A549 (cell line): Measurements from ENCODE around the gene LCE6A. TPM values are rescaled to one million over a fixed set of nuclear protein-coding genes. Genes with fewer than 3 reads are reported as not detected.

Experiments used
- ATAC-seq, 2 experiments: fragments of 200-7000 bp in 1 of 2; fragments of >200 bp in 1 of 2; cut with Nextera tagmentation in 1 of 2; cut with Tn5 transposase in 1 of 2; 3 replicates each; pipeline versions ENCODE4 v1.8.0 to v1.9.1; 2018 to 2020; ENCODE audit warnings: mild to moderate bottlenecking in 1 of 2, moderate library complexity in 1 of 2
- CTCF ChIA-PET: fragments of 300-600 bp; sonication (Branson Sonifier 250); formaldehyde crosslinking; extraction: SDS; loops from one replicate; lab custom pipeline; 2021; ENCODE audit warnings: antibody characterized with exemption, inconsistent platforms; lab: Yijun Ruan, JAX
- POLR2A ChIA-PET: fragments of 350-600 bp; formaldehyde crosslinking; extraction: SDS; loops from one replicate; lab custom pipeline; 2021; ENCODE audit warnings: antibody characterized with exemption, inconsistent platforms; lab: Yijun Ruan, JAX
- DNase-seq, 2 experiments: peaks; one replicate each; pipeline versions ENCODE4 v3.0.0 to v3.0.0-alpha.2; 2011 to 2016; ENCODE audit warnings: low read depth in 1 of 2, low spot score in 1 of 2
- FAIRE-seq: peaks from 2 replicates; lab custom pipeline; 2011; peaks lifted over from hg19 to GRCh38; lab: Jason Lieb, UNC
- H3K27ac ChIP-seq, 2 experiments: fragments of >200 bp; sonication (Bioruptor Twin); formaldehyde crosslinking; 3 replicates each; pipeline ENCODE4 v1.5.1; 2016 to 2017
- H3K4me1 ChIP-seq: fragments of >200 bp; sonication (Bioruptor Twin); formaldehyde crosslinking; 3 replicates; pipeline ENCODE4 v1.6.1; 2016
- H3K4me2 ChIP-seq: fragments of >200 bp; sonication (Bioruptor Twin); formaldehyde crosslinking; 3 replicates; pipeline ENCODE4 v1.6.1; 2016
- H3K4me3 ChIP-seq: fragments of >200 bp; sonication (Bioruptor Twin); formaldehyde crosslinking; 3 replicates; pipeline ENCODE4 v1.5.1; 2016
- H3K9me3 ChIP-seq: fragments of >200 bp; sonication (Bioruptor Twin); formaldehyde crosslinking; 3 replicates; pipeline ENCODE4 v1.6.1; 2016
- CBX8 ChIP-seq: fragments of 200-600 bp; sonication (generic); IDR thresholded peaks from 2 replicates; pipeline ENCODE4 v1.6.1; 2016
- CHD4 ChIP-seq: fragments of 200-600 bp; sonication (generic); IDR thresholded peaks from 2 replicates; pipeline ENCODE4 v1.6.1; 2016; ENCODE audit warnings: antibody characterized with exemption, mild to moderate bottlenecking, borderline replicate concordance
- E2F6 ChIP-seq: IDR thresholded peaks from 2 replicates; pipeline ENCODE4 v1.6.1; 2012; ENCODE audit warnings: low read depth, borderline replicate concordance
- EHMT2 ChIP-seq: fragments of 200-600 bp; sonication (generic); IDR thresholded peaks from 2 replicates; pipeline ENCODE4 v1.6.1; 2016; ENCODE audit warnings: antibody characterized with exemption, low read depth, mild to moderate bottlenecking, moderate library complexity
- ESRRA ChIP-seq: fragments of 150-350 bp; IDR thresholded peaks from 2 replicates; pipeline ENCODE4 v1.6.1; 2014; ENCODE audit warnings: mild to moderate bottlenecking, low read length, borderline replicate concordance
- FOSB ChIP-seq: fragments of 250-450 bp; sonication (Bioruptor Pico); IDR thresholded peaks from 2 replicates; pipeline ENCODE4 v1.5.0; 2020; ENCODE audit warnings: mild to moderate bottlenecking, moderate library complexity
- FOSL2 ChIP-seq, 2 experiments: fragments of 450-650 bp in 1 of 2; fragments of >200 bp in 1 of 2; sonication (Bioruptor Twin) in 1 of 2; formaldehyde crosslinking; IDR thresholded peaks; 2 replicates each; pipeline versions ENCODE4 v1.5.0 to v1.6.1; 2016 to 2020; ENCODE audit warnings: mild to moderate bottlenecking in 1 of 2, moderate library complexity in 1 of 2
- HDAC2 ChIP-seq: fragments of 200-600 bp; sonication (generic); IDR thresholded peaks from 2 replicates; pipeline ENCODE4 v1.6.1; 2016
- HOXB5 ChIP-seq: fragments of 250-450 bp; sonication (Bioruptor Pico); IDR thresholded peaks from 2 replicates; pipeline ENCODE4 v1.5.0; 2020; ENCODE audit warnings: mild to moderate bottlenecking, moderate library complexity
- JUN ChIP-seq, 2 experiments: fragments of >200 bp; sonication (Bioruptor Twin); formaldehyde crosslinking; IDR thresholded peaks; 2 replicates in 1 of 2; 3 replicates in 1 of 2; pipeline ENCODE4 v1.6.1; 2016 to 2017
- KDM1A ChIP-seq: fragments of 200-600 bp; sonication (generic); IDR thresholded peaks from 2 replicates; pipeline ENCODE4 v1.6.1; 2016; ENCODE audit warnings: low read depth, mild to moderate bottlenecking
- KDM5A ChIP-seq: fragments of 200-600 bp; sonication (generic); IDR thresholded peaks from 2 replicates; pipeline ENCODE4 v1.6.1; 2016; ENCODE audit warnings: antibody characterized with exemption, mild to moderate bottlenecking
- NFE2L2 ChIP-seq: fragments of 150-350 bp; conservative IDR thresholded peaks from 2 replicates; pipeline ENCODE4 v1.6.1; 2014; ENCODE audit warnings: low read length
- NPAS2 ChIP-seq: fragments of 250-450 bp; sonication (Bioruptor Pico); IDR thresholded peaks from 2 replicates; pipeline ENCODE4 v1.8.0; 2022; ENCODE audit warnings: mild to moderate bottlenecking, moderate library complexity, borderline replicate concordance
- NR3C1 ChIP-seq: fragments of >200 bp; sonication (Bioruptor Twin); formaldehyde crosslinking; IDR thresholded peaks from 3 replicates; pipeline ENCODE4 v1.6.1; 2017
- POLR2A ChIP-seq: IDR thresholded peaks from 2 replicates; pipeline ENCODE4 v1.6.1; 2012; ENCODE audit warnings: mild to moderate bottlenecking, low read length
- POLR2AphosphoS2 ChIP-seq: conservative IDR thresholded peaks from 2 replicates; pipeline ENCODE4 v1.6.1; 2012; ENCODE audit warnings: low read length, improper control_type of control experiment, inconsistent platforms
- RAD21 ChIP-seq, 2 experiments: fragments of >200 bp in 1 of 2; sonication (Bioruptor Twin) in 1 of 2; formaldehyde crosslinking in 1 of 2; IDR thresholded peaks in 1 of 2; conservative IDR thresholded peaks in 1 of 2; 2 replicates in 1 of 2; 3 replicates in 1 of 2; pipeline ENCODE4 v1.6.1; 2012 to 2018; ENCODE audit warnings: inconsistent platforms in 1 of 2
- RARB ChIP-seq: fragments of 250-450 bp; sonication (Bioruptor Pico); IDR thresholded peaks from 2 replicates; pipeline ENCODE4 v1.8.0; 2021; ENCODE audit warnings: mild to moderate bottlenecking, moderate library complexity
- RCOR1 ChIP-seq: fragments of 150-350 bp; IDR thresholded peaks from 2 replicates; pipeline ENCODE4 v1.6.1; 2014; ENCODE audit warnings: antibody characterized with exemption, low read length, low read depth
- REST ChIP-seq: fragments of 200-600 bp; sonication (generic); IDR thresholded peaks from 2 replicates; pipeline ENCODE4 v1.6.1; 2016; ENCODE audit warnings: antibody characterized with exemption, mild to moderate bottlenecking, moderate library complexity
- RFX5 ChIP-seq: fragments of 450-650 bp; IDR thresholded peaks from 2 replicates; pipeline ENCODE4 v1.7.1; 2014; ENCODE audit warnings: antibody characterized with exemption, mild to moderate bottlenecking, moderate library complexity
- RNF2 ChIP-seq: fragments of 200-600 bp; sonication (generic); IDR thresholded peaks from 2 replicates; pipeline ENCODE4 v1.6.1; 2016; ENCODE audit warnings: low read depth, mild to moderate bottlenecking, antibody characterized with exemption, moderate library complexity, borderline replicate concordance
- TFCP2L1 ChIP-seq: fragments of 250-450 bp; sonication (Bioruptor Pico); IDR thresholded peaks from 2 replicates; pipeline ENCODE4 v1.5.0; 2021; ENCODE audit warnings: mild to moderate bottlenecking
- TP53 ChIP-seq: fragments of 250-450 bp; sonication (Bioruptor Pico); IDR thresholded peaks from 2 replicates; pipeline ENCODE4 v1.5.0; 2021; ENCODE audit warnings: mild to moderate bottlenecking, moderate library complexity
- ZNF302 ChIP-seq: fragments of 250-450 bp; sonication (Bioruptor Pico); IDR thresholded peaks from 2 replicates; pipeline ENCODE4 v1.9.0; 2021; ENCODE audit warnings: inconsistent platforms, mild to moderate bottlenecking, moderate library complexity
- ZSCAN20 ChIP-seq: fragments of 250-450 bp; sonication (Bioruptor Pico); IDR thresholded peaks from 2 replicates; pipeline ENCODE4 v1.8.0; 2022; ENCODE audit warnings: mild to moderate bottlenecking, moderate library complexity
- WGBS: methylation state at CpG from one replicate; pipeline ENCODE4 v1.1.6; 2017; ENCODE audit errors: missing lambda C conversion rate; 5-methylcytosine and 5-hydroxymethylcytosine counted together
- polyA plus RNA-seq, 4 experiments: library from polyadenylated mRNA; depleted of rRNA in 3 of 4; stranded (reverse); fragments of >200 nt; fragmentation: RNase III in 1 of 4; extraction: RNeasy Plus Mini Kit Qiagen cat#74134 plus additional on column Dnase treatment in 1 of 4; gene quantifications; 2 replicates in 3 of 4; 3 replicates in 1 of 4; pipeline ENCODE4 v1.2.3, GENCODE V29; 2011 to 2017
- TF ChIP-seq, protein P1 (sequence below): fragments of 150-350 bp; IDR thresholded peaks from 2 replicates; pipeline ENCODE4 v1.6.1; 2014; ENCODE audit warnings: low read depth, mild to moderate bottlenecking, low read length
- TF ChIP-seq, protein P2 (sequence below): fragments of 250-450 bp; sonication (Bioruptor Pico); IDR thresholded peaks from 2 replicates; pipeline ENCODE4 v1.5.0; 2020; ENCODE audit warnings: low read depth, mild to moderate bottlenecking, moderate library complexity

Gene LCE6A
- polyA plus RNA-seq, 2 of the 4 experiments (the other 2 are of a cell fraction), result not detected

DNA sequence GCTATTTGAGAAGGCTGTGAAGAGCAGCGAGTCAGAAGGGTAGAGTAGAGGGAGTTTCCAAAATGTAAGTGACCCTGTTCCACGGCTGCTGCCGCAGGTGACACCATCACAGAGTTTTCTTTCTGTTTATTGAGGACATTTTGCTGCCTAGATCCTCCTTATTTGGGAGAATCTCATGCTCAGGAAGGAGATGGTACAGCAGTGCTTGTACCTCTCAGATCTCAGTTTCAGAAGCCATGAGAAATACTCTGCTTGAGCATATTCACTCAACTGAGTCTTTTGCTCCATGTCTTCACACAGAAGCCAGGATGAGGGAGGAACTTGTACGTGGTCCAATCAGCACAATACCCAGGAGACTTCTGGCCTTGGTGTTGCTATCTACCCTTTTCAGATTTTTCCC, 18.7 kb downstream of the LCE6A start:
- H3K4me2 ChIP-seq, result no peak overlapping the region
- H3K4me1 ChIP-seq, result no peaks in the 10 kb centered on the region
- H3K4me3 ChIP-seq, result no peak overlapping the region
- ChIA-PET CTCF (interaction anchor here (0.9 to 1.1 kb wide), 2 partner anchors 8 to 11 kb away, joined by 4 to 5 read pairs; no protein-coding TSS in a partner anchor), POLR2A (no interaction called here)
- 0% methylated on average over 4 of the region's 4 CpGs for WGBS
- no peak for TF ChIP-seq ESRRA
- no peak for TF ChIP-seq TFCP2L1
- TF ChIP-seq TP53 (CRISPR knock-in tag), result no peak
- TF ChIP-seq RARB (CRISPR knock-in tag), result no peak
- no peak for TF ChIP-seq KDM1A
- TF ChIP-seq ZSCAN20, result no peak
- TF ChIP-seq ZNF302, result no peak
- no peak for TF ChIP-seq EHMT2
- TF ChIP-seq KDM5A, result no peak
- TF ChIP-seq NPAS2, result no peak
- no peak for TF ChIP-seq FOSL2 (IDR thresholded peaks at IDR 0.05)
- no peak for TF ChIP-seq FOSL2 (CRISPR knock-in tag; IDR thresholded peaks at IDR 0.05)
- TF ChIP-seq CBX8, result no peak
- no peak for FAIRE-seq
- DNase-seq, result no peak
- no peaks in the 10 kb centered on the region for H3K9me3 ChIP-seq
- no peak overlapping the region for H3K27ac ChIP-seq
- ATAC-seq, result no peak

GRCh38 chr1:152864443-152864842, 21.8 kb downstream of the LCE6A start:
- no peak for TF ChIP-seq CHD4
- TF ChIP-seq REST, result no peak
- no peak for TF ChIP-seq HOXB5 (CRISPR knock-in tag)
- TF ChIP-seq FOSB, result no peak
- TF ChIP-seq E2F6, result no peak
- no peak for TF ChIP-seq RFX5
- TF ChIP-seq ZNF302, result no peak
- TF ChIP-seq RNF2, result no peak
- TF ChIP-seq HDAC2, result no peak
- no peak for TF ChIP-seq ZSCAN20
- no peak for TF ChIP-seq NR3C1
- Histone ChIP-seq H3K27ac (no peak overlapping the region), H3K4me2 (no peak overlapping the region), H3K9me3 (no peaks in the 10 kb centered on the region), H3K4me1 (no peaks in the 10 kb centered on the region), H3K4me3 (no peak overlapping the region)
- DNase-seq (no peak), FAIRE-seq (no peak), ATAC-seq (no peak)
- CTCF ChIA-PET, result interaction anchor here (0.6 to 1.5 kb wide), 3 partner anchors 10 to 328 kb away, joined by 3 to 5 read pairs (median 3); no protein-coding TSS in a partner anchor
- POLR2A ChIA-PET, result no interaction called here

DNA sequence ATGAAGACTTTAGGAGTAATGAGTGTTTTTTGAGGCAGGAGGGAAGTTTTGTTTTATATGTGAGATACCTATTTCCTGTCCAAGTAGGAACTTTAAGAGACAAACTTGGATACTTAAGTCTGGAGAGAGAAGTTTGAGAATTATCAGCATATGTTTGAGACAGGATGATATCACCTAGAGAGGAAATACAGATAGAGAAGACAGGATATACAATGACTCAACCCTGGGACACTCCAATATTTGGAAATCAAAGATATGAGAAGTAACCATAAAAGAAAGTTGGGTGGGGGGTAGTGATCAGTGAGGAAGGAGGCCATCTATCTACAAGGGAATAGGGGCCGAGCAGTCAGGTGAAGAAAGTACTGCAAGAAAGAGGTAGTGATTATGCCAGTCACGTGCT, 23.7 kb downstream of the LCE6A start:
- CTCF ChIA-PET, result interaction anchor here (1.5 to 1.8 kb wide), 2 partner anchors 60 to 354 kb away, joined by 4 to 7 read pairs; no protein-coding TSS in a partner anchor
- ATAC-seq, result no peak
- Histone ChIP-seq H3K4me2 (no peak overlapping the region), H3K4me3 (no peak overlapping the region), H3K4me1 (no peaks in the 10 kb centered on the region), H3K9me3 (no peaks in the 10 kb centered on the region), H3K27ac (no peak overlapping the region)
- no peak for FAIRE-seq
- DNase-seq, result no peak
- 4% methylated on average over 2 of the region's 2 CpGs for WGBS
- POLR2A ChIA-PET, result no interaction called here
- TF ChIP-seq RCOR1 (no peak), TFCP2L1 (no peak), RAD21 (conservative IDR thresholded peaks at IDR 0.05 in 1 of 2, IDR thresholded peaks at IDR 0.05 in 1 of 2) (no peak), NFE2L2 (no peak), JUN (IDR thresholded peaks at IDR 0.05) (no peak), POLR2A (no peak), POLR2AphosphoS2 (no peak)
- TF ChIP-seq, protein P1, sequence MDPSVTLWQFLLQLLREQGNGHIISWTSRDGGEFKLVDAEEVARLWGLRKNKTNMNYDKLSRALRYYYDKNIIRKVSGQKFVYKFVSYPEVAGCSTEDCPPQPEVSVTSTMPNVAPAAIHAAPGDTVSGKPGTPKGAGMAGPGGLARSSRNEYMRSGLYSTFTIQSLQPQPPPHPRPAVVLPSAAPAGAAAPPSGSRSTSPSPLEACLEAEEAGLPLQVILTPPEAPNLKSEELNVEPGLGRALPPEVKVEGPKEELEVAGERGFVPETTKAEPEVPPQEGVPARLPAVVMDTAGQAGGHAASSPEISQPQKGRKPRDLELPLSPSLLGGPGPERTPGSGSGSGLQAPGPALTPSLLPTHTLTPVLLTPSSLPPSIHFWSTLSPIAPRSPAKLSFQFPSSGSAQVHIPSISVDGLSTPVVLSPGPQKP, result no peak
- TF ChIP-seq, protein P2, sequence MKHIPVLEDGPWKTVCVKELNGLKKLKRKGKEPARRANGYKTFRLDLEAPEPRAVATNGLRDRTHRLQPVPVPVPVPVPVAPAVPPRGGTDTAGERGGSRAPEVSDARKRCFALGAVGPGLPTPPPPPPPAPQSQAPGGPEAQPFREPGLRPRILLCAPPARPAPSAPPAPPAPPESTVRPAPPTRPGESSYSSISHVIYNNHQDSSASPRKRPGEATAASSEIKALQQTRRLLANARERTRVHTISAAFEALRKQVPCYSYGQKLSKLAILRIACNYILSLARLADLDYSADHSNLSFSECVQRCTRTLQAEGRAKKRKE (CRISPR knock-in tag), result no peak
